ENCODE data around the gene BEST3.
"Not testable (repeated sequence)": the region's sequence is repeated elsewhere in the genome, so short reads cannot be mapped to it uniquely, and the experiment has no call there.

BEST3 gene

GRCh38 chr12:69610729-69611128, 88.4 kb downstream of the BEST3 start, which contains the start of gene LRRC10:
LRRC10 (minus strand) TSS chr12:69610907; CDS start chr12:69610838, 69 bp downstream.
- Histone ChIP-seq H3K27me3 (replicated peaks; ENCODE audit: control insufficient read depth, insufficient read depth, low read length, poor library complexity, severe bottlenecking) (no peaks in the 10 kb centered on the region), H3K36me3 (ENCODE audit: control insufficient read depth, insufficient read depth, low read length) (no peaks in the 10 kb centered on the region), H3K9me3 (ENCODE audit: control insufficient read depth, low read length) (no peaks in the 10 kb centered on the region), H3K4me1 (ENCODE audit: control insufficient read depth, insufficient read depth, low read length, poor library complexity, severe bottlenecking) (no peaks in the 10 kb centered on the region), H3K27ac (ENCODE audit: insufficient read depth, low read length, poor library complexity, severe bottlenecking) (no peak within 1 kb of the TSS), H3K4me3 (ENCODE audit: insufficient read depth, low read depth, low read length, poor library complexity, severe bottlenecking) (no peak within 1 kb of the TSS)
- DNase-seq: no peak

- Histone ChIP-seq H3K27ac (ENCODE audit: insufficient read depth, low read length, poor library complexity, severe bottlenecking) (no peak overlapping the region), H3K4me1 (ENCODE audit: control insufficient read depth, insufficient read depth, low read length, poor library complexity, severe bottlenecking) (no peaks in the 10 kb centered on the region), H3K36me3 (ENCODE audit: control insufficient read depth, insufficient read depth, low read length) (no peaks in the 10 kb centered on the region), H3K27me3 (replicated peaks; ENCODE audit: control insufficient read depth, insufficient read depth, low read length, poor library complexity, severe bottlenecking) (no peaks in the 10 kb centered on the region), H3K4me3 (ENCODE audit: insufficient read depth, low read depth, low read length, poor library complexity, severe bottlenecking) (no peak overlapping the region), H3K9me3 (ENCODE audit: control insufficient read depth, low read length) (no peaks in the 10 kb centered on the region)
- DNase-seq: no peak
Observed at GRCh38 chr12:69610126-69610525, 89.0 kb downstream of the BEST3 start.

DNA sequence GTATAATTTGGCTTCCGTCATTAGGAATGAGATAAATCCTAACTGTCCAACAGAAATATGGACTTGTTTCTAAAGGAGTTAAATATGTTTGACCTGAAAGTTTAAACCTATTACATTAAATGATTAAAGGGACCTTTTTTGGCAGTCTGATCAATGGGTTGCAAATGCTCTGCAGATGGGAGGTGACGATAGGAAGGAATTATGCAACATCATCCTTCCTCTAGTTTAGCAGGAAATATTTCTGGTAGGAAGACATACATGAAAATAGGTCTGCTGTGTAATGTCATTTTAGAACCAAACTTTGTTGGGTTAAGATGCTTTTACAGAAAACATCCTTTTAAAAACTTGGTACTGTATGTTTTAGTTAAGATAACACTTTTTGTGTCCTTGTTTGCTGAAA, 91.0 kb downstream of the BEST3 start:
- H3K4me1 ChIP-seq (ENCODE audit: control insufficient read depth, insufficient read depth, low read length, poor library complexity, severe bottlenecking): no peaks in the 10 kb centered on the region
- no peak for DNase-seq
- H3K27me3 ChIP-seq (replicated peaks; ENCODE audit: control insufficient read depth, insufficient read depth, low read length, poor library complexity, severe bottlenecking): no peaks in the 10 kb centered on the region
- H3K9me3 ChIP-seq (ENCODE audit: control insufficient read depth, low read length): no peaks in the 10 kb centered on the region
- no peak overlapping the region for H3K4me3 ChIP-seq (ENCODE audit: insufficient read depth, low read depth, low read length, poor library complexity, severe bottlenecking)
- no peak overlapping the region for H3K27ac ChIP-seq (ENCODE audit: insufficient read depth, low read length, poor library complexity, severe bottlenecking)
- peaks cover 2% of the 10 kb centered on the region for H3K36me3 ChIP-seq (ENCODE audit: control insufficient read depth, insufficient read depth, low read length)

- not testable (repeated sequence) for H3K9me3 ChIP-seq (ENCODE audit: control insufficient read depth, low read length); H3K4me3 ChIP-seq (ENCODE audit: insufficient read depth, low read depth, low read length, poor library complexity, severe bottlenecking); H3K4me1 ChIP-seq (ENCODE audit: control insufficient read depth, insufficient read depth, low read length, poor library complexity, severe bottlenecking); H3K27me3 ChIP-seq (replicated peaks; ENCODE audit: control insufficient read depth, insufficient read depth, low read length, poor library complexity, severe bottlenecking); H3K27ac ChIP-seq (ENCODE audit: insufficient read depth, low read length, poor library complexity, severe bottlenecking); DNase-seq
- peaks cover 39% of the 10 kb centered on the region for H3K36me3 ChIP-seq (ENCODE audit: control insufficient read depth, insufficient read depth, low read length)
Observed at GRCh38 chr12:69604275-69604674, 94.8 kb downstream of the BEST3 start.

Measured in effector memory CD4-positive, alpha-beta T cell (primary cell).